Transverse colon (tissue), 4 donors: ENCODE results near the gene ASAP3. TPM values are rescaled to one million over a fixed set of nuclear protein-coding genes. Genes with fewer than 3 reads are reported as not detected.

Experiments
- DNase-seq: peaks from one replicate; pipeline ENCODE4 v3.0.0-alpha.2; 2019
- H3K27ac ChIP-seq, 4 donors: fragments of 200-600 bp; sonication (generic); 2 replicates each; pipeline ENCODE4 v1.5.1; 2016 to 2018; ENCODE audit warnings: inconsistent platforms in 4 of 4
- H3K27me3 ChIP-seq: fragments of 200-600 bp; sonication (generic); 2 replicates; pipeline ENCODE4 v1.5.1; 2017; ENCODE audit warnings: inconsistent platforms
- H3K36me3 ChIP-seq, 4 donors: fragments of 200-600 bp; sonication (generic); 2 replicates each; pipeline ENCODE4 v1.5.1; 2017 to 2019; ENCODE audit warnings: inconsistent platforms in 4 of 4
- H3K4me1 ChIP-seq, 4 donors: fragments of 200-600 bp; sonication (generic); 2 replicates each; pipeline ENCODE4 v1.5.1; 2017 to 2020; ENCODE audit warnings: inconsistent platforms in 4 of 4
- H3K4me3 ChIP-seq, 4 donors: fragments of 200-600 bp; sonication (generic); 1 replicate in 1 of 4; 2 replicates in 3 of 4; pipeline versions ENCODE4 v1.5.1 to v1.6.1; 2017 to 2019; ENCODE audit warnings: inconsistent platforms in 4 of 4
- H3K9me3 ChIP-seq, 2 donors: fragments of 200-600 bp; sonication (generic); 2 replicates each; pipeline ENCODE4 v1.5.1; 2017 to 2019; ENCODE audit warnings: inconsistent platforms in 2 of 2
- EP300 ChIP-seq: sonication (generic); formaldehyde crosslinking; IDR thresholded peaks from one replicate; pipeline ENCODE4 v1.6.1; 2017; ENCODE audit warnings: antibody characterized with exemption, low read depth
- POLR2A ChIP-seq: fragments of 450-650 bp; IDR thresholded peaks from one replicate; pipeline ENCODE4 v1.6.1; 2016; ENCODE audit warnings: antibody characterized with exemption, mild to moderate bottlenecking, moderate library complexity
- POLR2AphosphoS5 ChIP-seq, 3 donors: sonication (generic); formaldehyde crosslinking; IDR thresholded peaks; one replicate each; pipeline ENCODE4 v1.6.1; 2016; ENCODE audit warnings: antibody characterized with exemption in 3 of 3
- WGBS, 2 donors: methylation state at CpG; one replicate each; pipeline ENCODE4 v1.1.5; 2018; ENCODE audit warnings: low coverage in 1 of 2; 5-methylcytosine and 5-hydroxymethylcytosine counted together
- in situ Hi-C, 4 donors: fragments of 200-750 bp; cut with MboI; loops; one replicate each; pipeline versions ENCODE4 v1.15.0 to v1.15.1; 2017; ENCODE audit warnings: low sequenced_read_pairs in 3 of 4, low pct_ligation_motif_present in 1 of 4, low pct_unique_long_range_greater_than_20kb in 1 of 4
- intact Hi-C: fragments of 100-400 bp; cut with DNase I; formaldehyde crosslinking; loops from one replicate; pipeline ENCODE4 v1.15.1; 2023; ENCODE audit warnings: low total_unique reads
- total RNA-seq, 4 donors: library from RNA; depleted of rRNA; stranded (reverse); fragments of >200 nt; gene quantifications; one replicate each; pipeline ENCODE4 v1.1.0, GENCODE V29; 2016
- TF ChIP-seq, protein P1 (sequence below), 5 experiments: fragments of 200-600 bp in 3 of 5; fragments of 450-650 bp in 2 of 5; sonication (generic) in 3 of 5; IDR thresholded peaks; 1 replicate in 2 of 5; 2 replicates in 3 of 5; pipeline ENCODE4 v1.5.1; 2016 to 2017; ENCODE audit warnings: antibody characterized with exemption in 5 of 5, inconsistent platforms in 3 of 5, mild to moderate bottlenecking in 2 of 5, moderate library complexity in 1 of 5

ASAP3 gene
- total RNA-seq, 4 donors from 2014 or later = 38.2 to 62.9 (median 48.3) TPM

DNA sequence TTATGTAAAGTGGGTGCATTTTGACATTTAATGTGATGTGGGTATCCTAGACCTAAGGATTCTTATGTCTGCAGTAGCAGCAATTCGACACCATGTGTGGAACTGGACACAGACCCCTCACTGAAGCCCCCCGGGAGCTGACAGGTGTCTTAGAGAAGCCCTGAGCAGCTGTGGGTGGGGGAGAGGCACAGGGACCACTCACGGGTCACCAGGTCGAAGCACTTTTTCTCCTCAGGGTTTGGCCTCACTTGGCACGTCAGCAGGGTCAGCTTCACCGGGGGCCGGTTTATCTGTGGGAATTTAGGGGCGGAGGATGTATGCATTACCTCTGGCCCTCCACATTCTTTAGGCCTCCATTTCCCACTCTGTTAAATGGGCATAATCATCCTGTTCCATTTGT is 45.4 kb downstream of the ASAP3 start:
- in situ Hi-C loops = no loop called here
- no peaks in the 10 kb centered on the region for H3K36me3 ChIP-seq
- 83 to 100% methylated on average over 3 to 8 of the region's 8 CpGs for WGBS, 2 donors
- DNase-seq = no peak
- H3K4me3 ChIP-seq = no peak overlapping the region
- no peaks in the 10 kb centered on the region for H3K27me3 ChIP-seq
- intact Hi-C loops = no loop called here
- no peaks in the 10 kb centered on the region for H3K9me3 ChIP-seq
- peaks cover 0 to 19% (median 15%) of the 10 kb centered on the region in 4 donors for H3K4me1 ChIP-seq
- no peak overlapping the region for H3K27ac ChIP-seq
- TF ChIP-seq POLR2A (no peak), EP300 (no peak), POLR2AphosphoS5 (IDR thresholded peaks at IDR 0.05) (no peak)
- TF ChIP-seq, protein P1, sequence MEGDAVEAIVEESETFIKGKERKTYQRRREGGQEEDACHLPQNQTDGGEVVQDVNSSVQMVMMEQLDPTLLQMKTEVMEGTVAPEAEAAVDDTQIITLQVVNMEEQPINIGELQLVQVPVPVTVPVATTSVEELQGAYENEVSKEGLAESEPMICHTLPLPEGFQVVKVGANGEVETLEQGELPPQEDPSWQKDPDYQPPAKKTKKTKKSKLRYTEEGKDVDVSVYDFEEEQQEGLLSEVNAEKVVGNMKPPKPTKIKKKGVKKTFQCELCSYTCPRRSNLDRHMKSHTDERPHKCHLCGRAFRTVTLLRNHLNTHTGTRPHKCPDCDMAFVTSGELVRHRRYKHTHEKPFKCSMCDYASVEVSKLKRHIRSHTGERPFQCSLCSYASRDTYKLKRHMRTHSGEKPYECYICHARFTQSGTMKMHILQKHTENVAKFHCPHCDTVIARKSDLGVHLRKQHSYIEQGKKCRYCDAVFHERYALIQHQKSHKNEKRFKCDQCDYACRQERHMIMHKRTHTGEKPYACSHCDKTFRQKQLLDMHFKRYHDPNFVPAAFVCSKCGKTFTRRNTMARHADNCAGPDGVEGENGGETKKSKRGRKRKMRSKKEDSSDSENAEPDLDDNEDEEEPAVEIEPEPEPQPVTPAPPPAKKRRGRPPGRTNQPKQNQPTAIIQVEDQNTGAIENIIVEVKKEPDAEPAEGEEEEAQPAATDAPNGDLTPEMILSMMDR (IDR thresholded peaks at IDR 0.05) = no peak

DNA sequence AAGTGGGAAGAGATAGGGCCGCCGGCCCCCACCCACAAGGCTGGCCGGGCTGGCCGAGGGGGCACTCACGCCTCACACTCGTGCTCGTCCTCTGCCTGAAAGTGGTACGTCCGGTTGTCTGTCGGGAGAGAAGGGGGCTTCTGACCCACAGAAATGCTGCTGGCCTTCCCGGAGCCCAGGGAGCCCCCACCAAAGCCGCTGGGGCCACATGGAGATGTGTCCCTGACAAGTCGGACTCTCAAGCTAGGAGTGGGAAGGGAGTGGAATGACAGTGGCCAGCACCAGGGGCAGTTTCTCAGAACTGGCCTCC is 46.7 kb downstream of the ASAP3 start:
- WGBS, 2 donors = 90 to 93% methylated on average over 2 to 9 of the region's 13 CpGs
- in situ Hi-C loops = no loop called here
- intact Hi-C loops = no loop called here
- H3K4me1 ChIP-seq = peaks cover 0 to 19% (median 15%) of the 10 kb centered on the region in 4 donors
- peak overlapping the region; percentile 70 to 87 (median 86) for H3K27ac ChIP-seq
- TF ChIP-seq POLR2A (no peak), EP300 (no peak), POLR2AphosphoS5 (IDR thresholded peaks at IDR 0.05) (no peak)
- TF ChIP-seq, protein P1 (IDR thresholded peaks at IDR 0.05) = no peak
- DNase-seq = no peak
- no peaks in the 10 kb centered on the region for H3K27me3 ChIP-seq
- H3K4me3 ChIP-seq = no peak overlapping the region
- peaks cover 0 to 4% (median 0%) of the 10 kb centered on the region in 4 donors for H3K36me3 ChIP-seq
- no peaks in the 10 kb centered on the region for H3K9me3 ChIP-seq

DNA sequence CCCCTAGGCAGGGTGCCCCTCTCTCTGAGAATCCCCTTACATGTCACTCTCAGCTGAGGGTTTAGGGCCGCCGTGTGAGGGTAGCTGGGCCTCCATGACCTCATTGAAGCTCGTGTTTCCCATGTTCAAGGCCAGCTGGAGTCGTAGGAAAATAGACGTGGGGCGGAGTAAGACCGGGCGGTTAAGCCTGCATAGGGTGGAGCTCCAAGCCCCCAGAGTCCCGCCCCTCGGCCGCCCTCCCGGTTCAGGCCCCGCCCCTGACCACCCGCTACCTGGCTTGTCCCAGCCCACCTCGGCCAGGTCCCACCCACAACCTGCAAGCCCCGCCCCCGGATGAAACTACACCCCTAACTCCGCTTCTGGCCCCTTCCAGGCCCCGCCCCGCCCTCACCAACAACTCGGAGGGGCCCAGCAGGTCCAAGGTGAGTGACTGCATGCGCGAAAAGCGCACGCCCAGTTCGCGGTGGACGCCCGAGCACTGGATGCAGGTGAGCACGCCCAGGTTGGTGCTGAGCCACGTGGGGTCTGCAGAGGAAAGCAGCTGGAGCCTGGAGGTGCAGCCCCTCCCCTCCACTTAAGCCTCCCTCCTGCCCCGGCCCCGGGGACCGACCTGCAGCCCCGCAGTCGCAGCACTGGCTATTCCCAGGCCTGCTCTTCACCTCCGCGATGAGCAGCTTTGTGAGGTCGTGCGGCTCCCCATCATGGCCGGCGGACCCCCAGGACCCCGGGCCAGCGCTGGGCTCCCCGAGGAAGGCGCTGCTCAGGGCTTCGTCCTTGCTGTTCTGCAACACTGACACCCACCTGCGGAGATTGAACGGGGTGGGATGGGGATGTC is 47.2 kb downstream of the ASAP3 start:
- in situ Hi-C loops = no loop called here
- 65% methylated on average over 45 of the region's 49 CpGs; no CpG with 5 or more reads in 1 of the 2 donors for WGBS, 2 donors
- H3K9me3 ChIP-seq = no peaks in the 10 kb centered on the region
- peak; percentile 95 for DNase-seq
- H3K27me3 ChIP-seq = no peaks in the 10 kb centered on the region
- no peak overlapping the region for H3K4me3 ChIP-seq
- peak overlapping the region; percentile 70 to 87 (median 86) for H3K27ac ChIP-seq
- TF ChIP-seq POLR2AphosphoS5 (IDR thresholded peaks at IDR 0.05) (no peak), POLR2A (peak; percentile 33)
- TF ChIP-seq, protein P1 (IDR thresholded peaks at IDR 0.05) = no peak
- H3K36me3 ChIP-seq = peaks cover 0 to 4% (median 0%) of the 10 kb centered on the region in 4 donors
- intact Hi-C loops = no loop called here
- H3K4me1 ChIP-seq = peaks cover 0 to 19% (median 15%) of the 10 kb centered on the region in 4 donors

DNA sequence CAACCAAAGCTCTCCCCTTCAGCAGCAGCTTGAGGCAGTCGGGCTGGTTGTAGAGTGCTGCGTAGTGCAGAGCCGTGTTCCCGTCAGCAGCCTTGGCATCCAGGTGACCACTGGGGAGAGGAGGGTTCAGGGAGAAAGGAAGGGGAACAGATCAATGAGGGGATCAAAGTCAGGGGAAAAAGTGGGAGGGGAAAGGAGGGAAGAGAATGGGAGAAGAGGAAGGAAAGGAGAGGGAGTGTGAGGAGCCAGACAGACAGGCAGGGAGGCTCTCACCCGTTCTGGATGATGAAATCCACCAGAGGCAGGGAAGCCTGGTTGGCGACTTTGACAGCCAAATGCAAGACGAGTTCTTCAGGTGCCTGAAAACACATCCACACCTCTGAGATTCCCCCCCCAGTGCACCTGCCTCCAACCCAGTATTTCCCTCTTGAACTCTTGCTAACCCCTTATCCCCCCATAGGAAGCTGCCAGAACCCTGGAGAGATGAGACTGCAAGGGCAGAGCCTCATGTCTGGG is 49.7 kb downstream of the ASAP3 start:
- Histone ChIP-seq H3K27ac (no peak overlapping the region), H3K36me3 (peaks cover 0 to 7% (median 2%) of the 10 kb centered on the region in 4 donors), H3K9me3 (no peaks in the 10 kb centered on the region), H3K4me1 (peaks cover 0 to 19% (median 15%) of the 10 kb centered on the region in 4 donors), H3K27me3 (no peaks in the 10 kb centered on the region), H3K4me3 (no peak overlapping the region)
- no peak for TF ChIP-seq EP300
- TF ChIP-seq POLR2A = no peak
- TF ChIP-seq POLR2AphosphoS5 (IDR thresholded peaks at IDR 0.05) = no peak
- TF ChIP-seq, protein P1 (IDR thresholded peaks at IDR 0.05) = no peak
- intact Hi-C loops (no loop called here), in situ Hi-C loops (no loop called here)
- WGBS, 2 donors = 52 to 84% methylated on average over 2 to 7 of the region's 7 CpGs
- no peak for DNase-seq
